Stimulated activated naive CD8-positive, alpha-beta T cell treated with anti-CD3 and anti-CD28 coated beads, Interleukin-15, Interleukin-2, amounts not matched to agents 100 ng/mL and 50 ng/mL, for 24 hours (primary cell): ENCODE results near the gene KCNH4.
"Not testable (repeated sequence)": the region's sequence is repeated elsewhere in the genome, so short reads cannot be mapped to it uniquely, and the experiment has no call there.

ENCODE experiments used
- H3K27ac Mint-ChIP-seq: one replicate; pipeline ENCODE4 v1.8.0; 2021; ENCODE audit warnings: mild to moderate bottlenecking, mixed read lengths
- H3K27me3 Mint-ChIP-seq: one replicate; pipeline ENCODE4 v1.8.0; 2021; ENCODE audit warnings: mixed read lengths
- H3K36me3 Mint-ChIP-seq: one replicate; pipeline ENCODE4 v1.8.0; 2021; ENCODE audit warnings: low read depth, mixed read lengths
- H3K4me1 Mint-ChIP-seq: one replicate; pipeline ENCODE4 v1.8.0; 2021; ENCODE audit warnings: low read depth, mixed read lengths
- H3K4me3 Mint-ChIP-seq: one replicate; pipeline ENCODE4 v1.8.0; 2021; ENCODE audit warnings: mild to moderate bottlenecking, mixed read lengths
- H3K9me3 Mint-ChIP-seq: one replicate; pipeline ENCODE4 v1.8.0; 2021; ENCODE audit warnings: mixed read lengths

Gene KCNH4

GRCh38 chr17:42188749-42189650 is 8.1 kb upstream of the KCNH4 start:
- Mint-ChIP-seq H3K4me1 (peaks cover 35% of the 10 kb centered on the region), H3K27me3 (no peaks in the 10 kb centered on the region), H3K9me3 (no peaks in the 10 kb centered on the region), H3K36me3 (peaks cover 5% of the 10 kb centered on the region), H3K27ac (no peak overlapping the region), H3K4me3 (no peak overlapping the region)

GRCh38 chr17:42187833-42188232 is 6.9 kb upstream of the KCNH4 start:
- H3K36me3 Mint-ChIP-seq, result peaks cover 5% of the 10 kb centered on the region
- H3K9me3 Mint-ChIP-seq, result no peaks in the 10 kb centered on the region
- H3K27ac Mint-ChIP-seq, result no peak overlapping the region
- H3K4me3 Mint-ChIP-seq, result no peak overlapping the region
- H3K4me1 Mint-ChIP-seq, result peaks cover 35% of the 10 kb centered on the region
- H3K27me3 Mint-ChIP-seq, result no peaks in the 10 kb centered on the region

GRCh38 chr17:42186191-42186590 is 5.2 kb upstream of the KCNH4 start:
- H3K27ac Mint-ChIP-seq, H3K9me3 Mint-ChIP-seq, H3K36me3 Mint-ChIP-seq, H3K4me3 Mint-ChIP-seq, H3K27me3 Mint-ChIP-seq: not testable (repeated sequence)
- peaks cover 42% of the 10 kb centered on the region for H3K4me1 Mint-ChIP-seq

- no peak overlapping the region for H3K27ac Mint-ChIP-seq
- peaks cover 6% of the 10 kb centered on the region for H3K27me3 Mint-ChIP-seq
- H3K9me3 Mint-ChIP-seq, result no peaks in the 10 kb centered on the region
- peaks cover 45% of the 10 kb centered on the region for H3K4me1 Mint-ChIP-seq
- no peaks in the 10 kb centered on the region for H3K36me3 Mint-ChIP-seq
- H3K4me3 Mint-ChIP-seq, result no peak overlapping the region
Observed at GRCh38 chr17:42185621-42185930, 4.6 kb upstream of the KCNH4 start.

- Mint-ChIP-seq H3K4me3 (peak within 1 kb of the TSS; percentile 71), H3K27me3 (peaks cover 12% of the 10 kb centered on the region), H3K4me1 (peaks cover 49% of the 10 kb centered on the region), H3K27ac (peak within 1 kb of the TSS; percentile 63), H3K36me3 (no peaks in the 10 kb centered on the region), H3K9me3 (no peaks in the 10 kb centered on the region)
Observed at GRCh38 chr17:42184713-42185620, 4.0 kb upstream of the KCNH4 start, which contains the start of gene HCRT. Gene HCRT (minus strand): TSS chr17:42185452. CDS start chr17:42185365, 87 bp downstream.

GRCh38 chr17:42183741-42184711 is 3.1 kb upstream of the KCNH4 start:
- Mint-ChIP-seq H3K4me3 (peak overlapping the region; percentile 88), H3K27ac (peak overlapping the region; percentile 85), H3K27me3 (peaks cover 20% of the 10 kb centered on the region), H3K9me3 (no peaks in the 10 kb centered on the region), H3K4me1 (peaks cover 57% of the 10 kb centered on the region), H3K36me3 (no peaks in the 10 kb centered on the region)

GRCh38 chr17:42182927-42183734 is 2.2 kb upstream of the KCNH4 start:
- peak overlapping the region; percentile 85 for H3K27ac Mint-ChIP-seq
- peak overlapping the region; percentile 88 for H3K4me3 Mint-ChIP-seq
- peaks cover 24% of the 10 kb centered on the region for H3K27me3 Mint-ChIP-seq
- H3K4me1 Mint-ChIP-seq, result peaks cover 66% of the 10 kb centered on the region
- no peaks in the 10 kb centered on the region for H3K36me3 Mint-ChIP-seq
- H3K9me3 Mint-ChIP-seq, result no peaks in the 10 kb centered on the region

GRCh38 chr17:42181851-42182207 is 887 bp upstream of the KCNH4 start:
- Mint-ChIP-seq H3K9me3 (no peaks in the 10 kb centered on the region), H3K27me3 (peaks cover 24% of the 10 kb centered on the region), H3K36me3 (no peaks in the 10 kb centered on the region), H3K4me3 (peak overlapping the region; percentile 48), H3K27ac (peak overlapping the region; percentile 45), H3K4me1 (peaks cover 66% of the 10 kb centered on the region)

- Mint-ChIP-seq H3K27ac (no peak overlapping the region), H3K9me3 (no peaks in the 10 kb centered on the region), H3K4me1 (peaks cover 65% of the 10 kb centered on the region), H3K4me3 (peak overlapping the region; percentile 47), H3K27me3 (peaks cover 24% of the 10 kb centered on the region), H3K36me3 (no peaks in the 10 kb centered on the region)
Observed at GRCh38 chr17:42180411-42180921, 476 bp downstream of the KCNH4 start.

GRCh38 chr17:42179911-42180410 is 981 bp downstream of the KCNH4 start:
- Mint-ChIP-seq H3K4me1 (peaks cover 60% of the 10 kb centered on the region), H3K4me3 (peak overlapping the region; percentile 47), H3K27ac (no peak overlapping the region), H3K9me3 (no peaks in the 10 kb centered on the region), H3K27me3 (peaks cover 24% of the 10 kb centered on the region), H3K36me3 (no peaks in the 10 kb centered on the region)

- H3K27ac Mint-ChIP-seq, result no peak overlapping the region
- H3K9me3 Mint-ChIP-seq, result no peaks in the 10 kb centered on the region
- H3K4me1 Mint-ChIP-seq, result peaks cover 53% of the 10 kb centered on the region
- H3K27me3 Mint-ChIP-seq, result peaks cover 24% of the 10 kb centered on the region
- no peaks in the 10 kb centered on the region for H3K36me3 Mint-ChIP-seq
- no peak overlapping the region for H3K4me3 Mint-ChIP-seq
Observed at GRCh38 chr17:42179335-42179734, 1.6 kb downstream of the KCNH4 start.

GRCh38 chr17:42178817-42179216 is 2.1 kb downstream of the KCNH4 start:
- Mint-ChIP-seq H3K27me3 (peaks cover 24% of the 10 kb centered on the region), H3K27ac (no peak overlapping the region), H3K9me3 (no peaks in the 10 kb centered on the region), H3K4me3 (no peak overlapping the region), H3K4me1 (peaks cover 50% of the 10 kb centered on the region), H3K36me3 (no peaks in the 10 kb centered on the region)

GRCh38 chr17:42177684-42178083 is 3.3 kb downstream of the KCNH4 start:
- Mint-ChIP-seq H3K27ac (no peak overlapping the region), H3K4me3 (no peak overlapping the region), H3K9me3 (no peaks in the 10 kb centered on the region), H3K36me3 (no peaks in the 10 kb centered on the region), H3K4me1 (peaks cover 38% of the 10 kb centered on the region), H3K27me3 (peaks cover 24% of the 10 kb centered on the region)
